GM11168 (cell line): Measurements from ENCODE around the gene ZNF32.

Source experiments
- in situ Hi-C: fragments of 300-500 bp; cut with MboI; formaldehyde crosslinking; loops from one replicate; pipeline ENCODE4 v1.12.0; 2022; ENCODE audit warnings: low sequenced_read_pairs; ENCODE audit not compliant: unreplicated experiment

ZNF32 gene

GRCh38 chr10:43595739-43596298, 52.9 kb downstream of the ZNF32 start:
- in situ Hi-C loops, result no loop called here

- in situ Hi-C loops, result no loop called here
Measured at GRCh38 chr10:43594944-43595589, 53.6 kb downstream of the ZNF32 start.
